NCI-H2081 (cell line): Measurements from ENCODE around the gene PPM1B.
"Not testable (repeated sequence)": the region's sequence is repeated elsewhere in the genome, so short reads cannot be mapped to it uniquely, and the experiment has no call there.

Experiments used
- DNase-seq, 2 experiments: peaks; one replicate each; lab custom pipeline; 2025; lab: John Stamatoyannopoulos, UW

The PPM1B gene

GRCh38 chr2:44168681-44169154 is at the start of gene PPM1B:
TSS of gene PPM1B (plus strand) at chr2:44168875. CDS start at chr2:44201200, 32,325 bp downstream.
- DNase-seq, result peak in 1 of 2 experiments; percentile 100

GRCh38 chr2:44119878-44120277 is 48.8 kb upstream of the PPM1B start:
- no peak for DNase-seq

- no peak for DNase-seq
Measured at GRCh38 chr2:44120428-44120827, 48.2 kb upstream of the PPM1B start.

DNA sequence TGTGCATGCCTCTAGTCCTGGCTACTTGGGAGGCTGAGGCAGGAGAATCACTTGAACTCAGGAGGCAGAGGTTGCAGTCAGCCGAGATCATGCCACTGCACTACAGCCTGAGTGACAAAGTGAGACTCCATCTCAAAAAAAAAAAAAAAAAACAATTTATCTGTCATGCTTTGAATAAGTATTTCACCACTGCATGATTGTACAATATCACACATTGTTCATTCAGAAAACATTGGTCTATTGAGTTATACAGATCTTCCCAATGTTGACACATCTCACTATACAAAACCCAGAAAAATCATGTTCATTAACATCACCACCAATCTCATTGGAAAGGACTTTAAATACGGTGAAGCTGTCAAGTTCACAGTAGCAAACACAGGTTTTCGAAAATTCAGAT is 46.8 kb upstream of the PPM1B start:
- no peak for DNase-seq

DNA sequence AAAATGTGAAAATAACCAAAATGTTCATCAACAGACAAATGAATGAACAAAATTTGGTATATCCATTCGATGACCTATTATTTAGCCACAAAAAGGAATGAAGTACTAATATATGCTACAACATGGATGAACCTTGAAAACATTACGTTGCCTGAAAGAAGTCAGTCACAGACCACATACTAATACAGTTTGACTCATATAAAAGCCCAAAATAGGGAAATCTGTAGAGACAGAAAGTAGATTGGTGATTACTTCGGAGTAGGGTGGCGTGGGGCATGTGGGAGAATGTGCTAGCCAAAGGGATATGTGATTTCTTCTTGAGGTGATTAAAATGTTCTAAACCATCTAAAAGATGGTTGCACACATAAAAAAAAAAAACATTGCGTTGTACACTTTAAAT is 44.2 kb upstream of the PPM1B start:
- no peak for DNase-seq

DNA sequence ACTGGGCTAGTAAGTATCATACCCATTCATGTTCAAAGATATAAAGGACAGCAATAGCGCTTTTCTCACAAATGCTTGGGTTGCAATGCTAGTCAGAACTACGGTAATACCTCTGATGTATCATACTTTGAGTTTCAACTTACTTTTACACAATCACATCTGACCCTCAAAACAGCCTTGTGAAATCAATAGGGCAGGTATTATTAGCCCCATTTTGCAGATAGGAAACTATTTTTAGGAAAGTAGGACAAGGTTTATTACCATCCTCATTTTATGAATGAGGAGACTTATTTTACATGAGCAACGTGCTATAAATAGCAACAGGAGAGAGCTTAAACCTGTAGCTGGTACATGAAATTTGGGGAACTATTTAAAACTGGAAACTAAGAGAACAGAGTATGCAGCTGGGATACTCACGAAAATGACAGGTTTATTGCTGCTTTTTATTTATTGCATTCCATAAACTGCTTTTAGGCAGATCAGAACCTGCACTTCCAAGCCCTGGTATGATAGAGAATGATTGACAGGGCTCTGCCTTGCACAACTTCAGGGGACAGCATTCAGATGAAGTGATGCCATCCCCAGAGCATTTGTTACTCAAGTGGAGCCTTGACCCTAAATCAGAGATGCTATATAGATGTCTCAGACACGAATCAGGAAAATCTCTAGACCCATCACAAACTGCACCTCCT is 42.4 kb upstream of the PPM1B start:
- no peak for DNase-seq

GRCh38 chr2:44130441-44130840 is 38.2 kb upstream of the PPM1B start:
- no peak for DNase-seq

DNA sequence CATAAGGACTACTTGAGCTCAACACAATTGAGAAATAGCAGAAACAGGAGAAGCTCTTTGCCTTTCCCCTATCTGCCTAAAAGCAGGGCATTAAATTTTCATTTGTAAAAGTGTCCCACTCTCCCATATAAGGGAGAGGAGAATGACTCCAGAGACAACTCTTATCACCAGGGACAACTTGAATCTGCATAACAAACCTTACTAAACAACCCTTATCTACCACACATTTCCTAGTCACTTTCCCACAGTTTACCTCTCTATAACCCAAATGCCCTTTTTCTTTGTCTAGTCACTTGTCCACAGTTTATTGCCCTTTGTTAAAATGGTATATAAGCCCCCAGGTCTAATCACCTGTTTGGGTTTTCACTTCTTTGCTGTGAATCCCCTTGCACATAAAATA is 37.5 kb upstream of the PPM1B start:
- no peak for DNase-seq

GRCh38 chr2:44133602-44134001 is 35.1 kb upstream of the PPM1B start:
- DNase-seq, result not testable (repeated sequence)

GRCh38 chr2:44134848-44135247 is 33.8 kb upstream of the PPM1B start:
- DNase-seq, result no peak

- DNase-seq, result no peak
Measured at GRCh38 chr2:44135296-44135695, 33.4 kb upstream of the PPM1B start.

DNA sequence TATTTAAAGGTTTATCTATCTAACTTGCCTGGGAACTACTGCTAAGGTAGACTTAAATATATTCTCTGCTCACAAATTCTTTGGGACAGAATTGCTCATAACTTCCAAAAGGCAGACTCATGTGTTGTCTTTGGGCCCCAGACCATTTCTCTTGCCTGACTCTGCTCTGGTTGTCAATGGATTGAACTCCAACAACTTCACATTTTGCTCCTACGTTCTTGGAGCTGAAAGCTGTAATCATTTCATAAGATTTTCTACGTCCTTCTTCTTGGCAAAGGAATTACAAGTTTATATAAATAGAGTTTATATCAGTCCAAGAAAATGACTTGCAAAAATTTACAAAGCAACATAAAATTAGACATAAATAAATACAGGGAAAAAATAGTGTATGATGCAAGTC is 32.9 kb upstream of the PPM1B start:
- DNase-seq, result no peak

DNA sequence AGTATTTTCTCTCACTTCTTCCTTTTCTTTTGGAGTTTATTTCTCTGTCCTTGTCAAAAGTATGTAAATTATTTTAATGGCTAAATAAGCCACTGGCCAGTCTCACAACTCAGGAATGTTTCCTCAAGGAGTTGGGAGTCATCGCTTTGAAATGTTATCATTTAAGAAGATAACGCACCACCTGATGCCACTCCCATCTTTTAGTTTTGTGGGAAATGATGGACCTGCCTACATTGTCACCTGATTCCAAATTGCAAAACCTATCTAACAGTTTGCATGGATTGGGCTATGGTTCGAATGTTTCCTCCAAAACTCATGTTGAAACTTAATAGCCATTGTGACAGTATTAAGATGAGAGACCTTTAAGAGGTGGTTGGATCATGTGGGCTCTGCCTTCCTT is 32.4 kb upstream of the PPM1B start:
- DNase-seq, result no peak

DNA sequence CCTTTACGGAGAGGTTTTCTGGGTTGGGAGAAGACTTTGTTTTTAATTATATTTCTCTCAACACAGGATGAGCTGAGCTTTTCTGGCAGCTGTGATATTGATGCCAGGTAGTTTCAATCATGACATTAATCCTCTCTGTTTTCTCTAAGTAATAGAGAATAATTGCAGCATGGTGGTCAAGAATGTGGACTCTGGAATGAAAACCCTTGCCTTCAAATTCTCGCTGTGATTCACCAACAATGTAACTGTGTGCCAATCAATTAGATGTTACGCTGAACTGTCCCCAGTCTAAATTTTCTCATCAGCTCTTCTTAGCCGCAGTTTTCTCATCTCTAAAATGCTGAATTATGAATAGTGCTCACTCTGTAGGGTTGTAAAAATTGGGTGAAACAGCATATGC is 31.6 kb upstream of the PPM1B start:
- no peak for DNase-seq

DNA sequence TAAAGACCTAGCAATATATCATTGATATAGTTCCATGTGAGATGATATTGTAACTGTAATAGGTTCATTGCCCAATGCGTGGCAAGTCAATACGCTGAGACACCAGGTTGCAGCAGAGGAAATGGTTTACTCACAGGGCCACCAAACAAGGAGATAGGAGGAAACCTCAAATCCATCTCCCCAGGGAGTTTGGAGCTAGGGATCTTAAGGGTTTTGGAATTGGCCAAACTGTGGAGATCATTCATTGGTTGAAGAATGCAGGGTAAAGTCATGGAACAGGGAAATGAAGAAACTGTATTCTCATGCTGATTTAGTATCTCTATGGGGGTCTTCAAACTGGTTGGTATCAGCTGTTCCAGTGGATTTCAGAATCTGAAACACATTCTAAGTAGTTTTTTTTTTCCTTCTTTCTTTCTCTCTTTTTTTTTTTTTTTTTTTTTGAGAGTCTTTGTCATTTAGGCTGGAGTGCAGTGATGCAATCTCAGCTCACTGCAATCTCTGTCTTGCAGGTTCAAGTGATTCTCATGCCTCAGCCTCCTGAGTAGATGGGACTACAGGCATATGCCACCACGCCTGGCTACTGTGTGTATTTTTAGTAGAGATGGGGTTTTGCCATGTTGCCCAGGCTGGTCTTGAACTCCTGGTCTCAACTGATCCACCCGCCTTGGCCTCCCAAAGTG is 30.7 kb upstream of the PPM1B start:
- DNase-seq, result no peak

GRCh38 chr2:44139741-44140140 is 28.9 kb upstream of the PPM1B start:
- DNase-seq, result no peak

DNA sequence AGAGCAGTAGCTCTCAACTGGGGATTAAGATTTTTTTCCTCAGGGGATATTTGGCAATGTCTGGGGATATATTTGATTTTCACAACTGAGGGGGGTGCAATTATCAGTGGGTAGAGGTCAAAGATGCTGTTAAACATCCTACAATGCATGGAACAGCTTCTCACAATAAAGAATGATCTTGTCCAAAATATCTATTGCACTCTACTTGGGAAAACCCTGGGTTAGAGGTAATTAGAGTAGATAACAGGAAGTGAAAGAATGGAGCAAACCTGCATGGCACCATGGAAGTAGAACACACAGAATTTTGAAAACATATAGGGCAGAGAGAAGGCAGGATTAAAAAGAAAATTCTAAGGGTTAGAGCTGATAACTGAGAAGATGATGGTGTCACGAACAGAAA is 26.4 kb upstream of the PPM1B start:
- no peak for DNase-seq

- DNase-seq, result no peak
Measured at GRCh38 chr2:44143701-44144100, 25.0 kb upstream of the PPM1B start.

DNA sequence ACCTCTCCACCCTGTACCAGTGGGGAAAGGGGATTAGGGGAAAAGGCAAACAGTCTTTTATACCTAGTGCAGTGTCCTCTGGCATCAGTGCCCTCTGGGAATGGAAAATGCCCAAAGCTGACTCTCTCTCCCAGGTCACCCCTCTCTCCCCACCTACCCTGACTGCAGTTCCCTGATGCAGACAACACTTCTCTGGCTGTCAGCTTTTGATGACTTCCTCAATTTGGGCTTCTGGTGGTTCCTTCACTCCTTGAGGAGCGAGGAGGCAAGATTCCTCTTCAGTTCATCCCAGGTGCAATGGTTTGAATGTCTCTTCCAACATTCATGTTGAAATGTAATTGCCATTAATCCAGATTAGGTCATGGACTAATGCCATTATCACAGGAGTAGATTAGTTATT is 19.7 kb upstream of the PPM1B start:
- no peak for DNase-seq

DNA sequence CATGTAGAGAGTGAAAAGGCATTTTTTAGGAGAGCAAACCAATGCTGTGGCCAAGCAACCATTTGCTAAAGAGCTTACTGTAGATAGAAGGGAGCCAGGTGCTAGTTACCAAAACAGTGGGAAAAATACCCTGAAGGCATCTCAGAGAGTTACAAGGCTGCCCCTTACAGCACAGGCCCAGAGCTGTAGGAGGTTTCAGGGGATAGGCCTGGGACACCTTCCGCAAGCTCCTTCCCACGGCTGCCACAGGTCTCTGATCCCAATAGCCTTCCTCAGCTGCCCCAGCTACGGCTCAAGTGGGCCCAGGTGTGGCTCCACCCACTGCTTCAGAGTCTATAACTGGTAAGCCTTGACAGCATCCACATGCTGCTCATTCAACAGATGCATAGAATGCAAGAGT is 18.2 kb upstream of the PPM1B start:
- no peak for DNase-seq

DNA sequence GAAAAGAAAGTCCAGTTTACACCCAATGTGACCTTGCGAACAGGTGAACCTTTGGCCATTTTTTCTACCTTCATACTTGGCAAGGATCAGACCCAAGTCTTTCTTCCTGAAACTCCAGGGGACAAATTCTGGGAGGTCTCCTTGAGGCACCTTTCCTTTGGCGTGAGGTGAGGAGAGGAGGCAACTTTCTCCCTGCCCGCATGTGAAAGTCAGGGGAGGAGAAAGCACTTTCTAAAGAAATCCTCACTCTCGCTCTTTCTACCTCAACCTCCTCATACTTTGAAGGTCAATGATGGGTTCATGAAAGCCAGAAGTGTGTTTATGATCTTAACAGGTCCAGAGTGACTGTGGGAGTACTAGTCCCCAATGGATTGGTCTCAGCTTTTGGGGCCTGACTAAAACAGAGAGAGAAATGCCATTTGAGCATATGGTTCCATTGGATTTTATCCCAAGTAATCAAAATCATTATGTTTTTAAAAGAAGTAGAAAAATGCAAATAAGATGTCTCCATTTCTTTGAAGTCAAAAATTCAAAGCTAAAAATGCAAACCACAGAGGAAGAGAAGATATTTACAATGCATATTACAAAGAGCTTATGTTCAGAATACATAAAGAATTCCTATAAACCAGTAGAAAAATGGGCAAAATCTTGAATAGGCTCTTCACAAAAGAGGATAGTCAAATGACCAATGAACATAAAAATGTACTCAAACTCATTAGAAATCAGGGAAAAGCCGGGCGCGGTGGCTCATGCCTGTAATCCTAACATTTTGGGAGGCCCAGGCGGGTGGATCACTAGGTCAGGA is 15.6 kb upstream of the PPM1B start:
- no peak for DNase-seq

- DNase-seq, result no peak
Measured at GRCh38 chr2:44155666-44156446, 12.8 kb upstream of the PPM1B start.
